K562 (cell line): ENCODE data around the gene CCDC78. TPM values are rescaled to one million over a fixed set of nuclear protein-coding genes. Genes with fewer than 3 reads are reported as not detected.
A peak's percentile ranks its signal among the peaks of the same experiment; 100 is the strongest.

ENCODE experiments used
- CHD1 ChIP-seq: fragments of 200-600 bp; sonication (generic); IDR thresholded peaks from one replicate; pipeline ENCODE4 v1.6.1; 2012; ENCODE audit warnings: mild to moderate bottlenecking, moderate library complexity, low read length, inconsistent platforms
- CHD7 ChIP-seq: fragments of 200-600 bp; sonication (generic); IDR thresholded peaks from one replicate; pipeline ENCODE4 v1.6.1; 2012; ENCODE audit warnings: mild to moderate bottlenecking, low read depth, low read length, inconsistent platforms
- CXXC5 ChIP-seq: fragments of 250-450 bp; sonication (Bioruptor Pico); IDR thresholded peaks from 2 replicates; pipeline ENCODE4 v1.8.0; 2022; ENCODE audit warnings: inconsistent platforms, mild to moderate bottlenecking, moderate library complexity
- EGR1 ChIP-seq: fragments of 450-650 bp; conservative IDR thresholded peaks from 2 replicates; pipeline ENCODE4 v1.6.1; 2017; ENCODE audit warnings: mild to moderate bottlenecking
- EP400 ChIP-seq: fragments of 450-650 bp; IDR thresholded peaks from 2 replicates; pipeline ENCODE4 v1.6.1; 2017; ENCODE audit warnings: antibody characterized with exemption, mild to moderate bottlenecking, moderate library complexity
- NRF1 ChIP-seq, 2 experiments: fragments of 450-650 bp; IDR thresholded peaks in 1 of 2; conservative IDR thresholded peaks in 1 of 2; 2 replicates each; pipeline ENCODE4 v1.6.1; 2014; ENCODE audit warnings: mild to moderate bottlenecking in 2 of 2
- USF1 ChIP-seq: sonication (generic); formaldehyde crosslinking; IDR thresholded peaks from 2 replicates; pipeline ENCODE4 v1.9.0; 2022; ENCODE audit warnings: mild to moderate bottlenecking, missing genetic modification reagents
- ZBTB33 ChIP-seq: sonication (generic); formaldehyde crosslinking; IDR thresholded peaks from 2 replicates; pipeline ENCODE4 v1.8.1; 2023; ENCODE audit warnings: mild to moderate bottlenecking, missing genetic modification reagents
- ZKSCAN1 ChIP-seq: fragments of 150-350 bp; IDR thresholded peaks from 2 replicates; pipeline ENCODE4 v1.6.1; 2016; ENCODE audit warnings: low read depth, low read length
- ZNF398 ChIP-seq: fragments of 250-450 bp; sonication (Bioruptor Pico); IDR thresholded peaks from 2 replicates; pipeline ENCODE4 v1.8.0; 2021; ENCODE audit warnings: moderate library complexity, mild to moderate bottlenecking, inconsistent platforms
- polyA plus RNA-seq, 8 experiments: library from polyadenylated mRNA; depleted of rRNA in 4 of 8; stranded (reverse) in 5 of 8; unstranded in 3 of 8; fragments of >200 nt; fragmentation: Nextera tagmentation in 2 of 8; fragmentation: Illumina TruSeq in 1 of 8; extraction: Ambion mirVana in 2 of 8; extraction: Trizol in 1 of 8; gene quantifications; 2 replicates each; pipeline versions ENCODE4 v1.2.1 to v1.2.3, GENCODE V29; 2011 to 2014; ENCODE audit warnings: inconsistent platforms in 1 of 8, missing spikeins in 1 of 8
- total RNA-seq, 7 experiments: library from RNA; depleted of rRNA in 6 of 7; stranded (reverse); fragments of >200 nt in 6 of 7; fragmentation: Illumina TruSeq in 2 of 7; extraction: Trizol in 2 of 7; gene quantifications; 2 replicates each; pipeline versions ENCODE4 v1.2.1 to v1.2.3, GENCODE V29; 2011 to 2021; ENCODE audit warnings: low replicate concordance in 1 of 7

Gene CCDC78
- total and polyA plus RNA-seq, 9 of the 15 experiments (the other 6 are each of a cell fraction or from before 2014, with no cell fraction given): 0.24 to 17.7 (median 2.9) TPM

GRCh38 chr16:674968-675883 is 51.0 kb downstream of the CCDC78 start, which contains the start of gene RHBDL1 (continued):
- peak; percentile 45 to 53 for TF ChIP-seq NRF1 (conservative IDR thresholded peaks at IDR 0.05 in 1 of 2, IDR thresholded peaks at IDR 0.05 in 1 of 2)
- TF ChIP-seq CHD7: no peak
- TF ChIP-seq USF1 (CRISPR knock-in tag): peak; percentile 14; the same call in 1 of the 2 replicates
- no peak for TF ChIP-seq ZNF398 (CRISPR knock-in tag)
- TF ChIP-seq ZKSCAN1: no peak
- TF ChIP-seq CHD1: peak; percentile 50
- TF ChIP-seq CXXC5 (CRISPR knock-in tag): peak; percentile 71; the same call in 1 of the 2 replicates
- TF ChIP-seq EGR1: peak; percentile 80
- peak; percentile 80 for TF ChIP-seq EP400
- TF ChIP-seq ZBTB33: peak; percentile 37; the same call in 1 of the 2 replicates
